CD4-positive, alpha-beta T cell treated with Interferon gamma for 1 hour (primary cell): ENCODE data around the gene PDE4B.

Experiments
- DNase-seq: peaks from one replicate; pipeline ENCODE4 v3.0.0-alpha.2; 2020

PDE4B gene

DNA sequence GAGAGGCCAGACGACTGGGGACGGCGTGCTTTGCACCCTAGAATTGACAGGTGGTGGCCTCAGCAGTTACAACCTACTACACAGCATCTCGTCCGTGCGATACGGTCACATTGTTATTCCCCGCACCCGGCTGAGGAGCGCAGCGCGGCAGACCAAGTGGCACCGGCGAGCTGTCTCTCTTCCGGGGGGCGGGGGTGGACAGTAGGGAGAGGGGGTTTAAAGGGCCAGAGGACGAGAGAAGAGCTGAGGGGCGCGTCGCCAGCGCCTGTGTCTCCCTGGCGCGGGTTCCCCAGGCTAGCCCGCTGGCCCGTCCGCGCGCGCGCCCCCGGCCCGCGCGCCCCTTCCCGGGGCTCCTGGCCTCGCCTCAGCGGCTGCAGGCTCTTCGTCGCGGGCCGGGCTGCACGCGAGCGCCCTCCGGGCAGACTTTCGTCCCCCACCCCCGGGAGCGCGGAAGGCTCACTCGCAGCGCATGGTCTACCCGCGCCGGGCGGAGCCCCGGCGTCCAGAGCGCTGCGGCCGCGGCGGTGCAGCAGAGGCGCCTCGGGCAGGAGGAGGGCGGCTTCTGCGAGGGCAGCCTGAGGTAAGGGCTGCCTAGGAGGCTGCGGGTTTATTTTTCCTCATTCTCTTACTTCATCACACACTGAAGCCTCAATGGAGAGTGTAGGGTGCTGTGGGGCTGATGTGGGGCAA is at the start of gene PDE4B:
Gene PDE4B, plus strand, starts transcription at position 227 of the 690 bp plus-strand sequence.
- no peak for DNase-seq

DNA sequence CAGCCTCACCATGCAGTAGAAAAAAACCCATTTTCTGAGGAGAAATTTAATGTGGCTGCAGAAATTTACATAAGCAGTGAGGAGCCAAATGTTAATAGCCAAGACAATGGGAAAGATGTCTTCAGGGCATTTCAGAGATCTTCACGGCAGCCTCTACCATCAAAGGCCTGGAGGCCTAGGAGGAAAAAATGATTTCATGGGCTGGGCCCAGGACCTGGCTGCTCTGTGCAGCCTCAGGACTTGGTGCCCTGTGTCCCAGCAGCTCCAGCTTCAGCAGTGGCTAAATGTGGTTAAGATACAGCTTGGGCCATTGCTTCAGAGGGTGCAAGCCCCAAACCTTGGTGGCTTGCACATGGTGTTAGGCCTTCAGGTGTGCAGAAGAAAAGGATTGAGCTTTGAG is 48.0 kb upstream of the PDE4B start:
- no peak for DNase-seq

DNA sequence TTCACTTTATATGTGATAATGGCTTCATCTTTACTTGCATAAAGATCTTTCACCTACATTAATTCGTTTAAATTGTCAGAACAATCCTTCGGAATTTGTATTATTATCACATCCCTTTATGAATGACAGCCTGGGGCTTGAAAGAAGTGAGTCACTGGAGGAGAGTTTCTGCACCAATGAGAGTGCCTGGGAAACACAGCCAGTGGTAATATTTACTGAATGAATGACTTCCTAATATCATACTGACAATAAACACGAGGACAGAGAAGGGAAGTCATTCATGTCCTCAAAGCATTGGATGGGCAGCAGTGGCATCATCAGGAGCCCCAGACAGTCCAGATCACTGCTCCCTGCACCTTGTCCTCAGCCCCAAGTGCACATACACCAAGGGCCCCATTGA is 40.7 kb upstream of the PDE4B start:
- no peak for DNase-seq

DNA sequence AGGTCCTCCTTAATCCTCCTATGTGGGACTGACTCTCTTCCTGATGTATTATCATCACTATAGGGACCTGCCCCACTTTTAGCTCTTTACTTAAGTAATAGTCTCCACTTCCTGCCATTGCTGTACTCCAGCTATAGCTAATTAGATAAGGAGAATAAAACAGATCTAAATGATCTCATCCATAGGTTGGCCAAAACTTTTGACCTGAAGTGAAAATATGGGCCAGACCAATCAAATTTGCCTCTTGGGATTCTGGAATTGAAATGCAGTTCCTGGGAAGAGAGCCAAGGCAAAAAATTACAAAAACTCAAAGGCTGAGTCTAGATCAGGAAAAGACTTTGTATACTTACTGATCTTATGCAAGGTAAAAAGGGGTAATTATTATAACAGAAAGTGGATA is 36.1 kb upstream of the PDE4B start:
- DNase-seq = no peak

DNA sequence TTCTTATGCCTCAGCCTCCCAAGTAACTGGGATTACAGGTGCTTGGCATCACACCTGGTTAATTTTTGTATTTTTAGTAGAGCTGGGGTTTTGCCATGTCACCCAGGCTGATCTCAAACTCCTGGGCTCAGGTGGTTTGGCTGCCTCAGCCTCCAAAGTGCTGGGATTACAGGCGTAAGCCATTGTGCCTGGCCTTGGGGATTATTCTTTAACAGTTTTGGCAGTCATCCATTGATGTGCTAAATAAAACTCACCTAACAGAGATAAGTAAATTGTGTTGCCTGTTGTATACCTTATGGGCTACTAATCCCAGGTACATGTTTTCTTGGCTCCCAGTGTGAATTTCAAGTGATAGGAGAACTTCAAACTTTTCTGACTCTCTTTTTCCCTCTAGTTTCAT is 35.2 kb upstream of the PDE4B start:
- DNase-seq = no peak

GRCh38 chr1:65758128-65758527 is 34.6 kb upstream of the PDE4B start:
- no peak for DNase-seq

GRCh38 chr1:65759516-65759915 is 33.2 kb upstream of the PDE4B start:
- DNase-seq = no peak

DNA sequence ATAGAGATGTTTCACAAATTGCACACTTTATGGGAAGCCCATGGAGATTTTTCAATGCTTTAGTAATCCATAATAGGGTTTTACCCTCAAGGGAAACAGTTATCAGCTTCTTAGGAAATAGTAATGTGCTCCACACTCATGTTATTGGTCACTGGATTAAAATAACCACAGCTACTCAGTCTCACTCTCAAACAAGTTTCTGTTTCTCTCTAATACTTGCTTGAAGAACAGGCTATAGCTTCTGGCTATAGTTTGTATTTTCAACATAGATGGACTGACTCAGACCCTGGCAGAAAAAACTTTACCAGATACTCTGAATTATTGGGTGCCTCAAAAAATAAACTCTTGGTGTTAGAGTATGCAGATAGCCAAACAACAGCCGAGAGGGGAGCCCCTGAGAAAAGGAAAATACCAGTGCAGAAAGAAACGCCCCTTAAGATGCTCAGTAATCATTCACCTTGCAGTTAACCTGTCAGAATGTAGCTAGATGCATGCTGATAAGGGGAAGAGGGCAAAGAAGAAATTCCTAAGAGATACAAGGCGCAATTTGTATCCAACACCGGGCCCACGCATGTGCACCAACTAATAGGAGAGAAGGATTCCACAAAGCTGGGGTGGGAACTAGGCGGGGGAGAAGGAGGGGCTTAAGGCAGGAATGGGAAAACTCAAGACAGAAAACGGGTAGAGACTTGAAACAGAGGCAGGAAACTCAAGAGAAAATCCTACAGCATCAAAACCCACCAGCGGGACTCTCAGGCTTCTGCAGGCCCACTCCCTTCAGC is 30.4 kb upstream of the PDE4B start:
- DNase-seq = no peak

DNA sequence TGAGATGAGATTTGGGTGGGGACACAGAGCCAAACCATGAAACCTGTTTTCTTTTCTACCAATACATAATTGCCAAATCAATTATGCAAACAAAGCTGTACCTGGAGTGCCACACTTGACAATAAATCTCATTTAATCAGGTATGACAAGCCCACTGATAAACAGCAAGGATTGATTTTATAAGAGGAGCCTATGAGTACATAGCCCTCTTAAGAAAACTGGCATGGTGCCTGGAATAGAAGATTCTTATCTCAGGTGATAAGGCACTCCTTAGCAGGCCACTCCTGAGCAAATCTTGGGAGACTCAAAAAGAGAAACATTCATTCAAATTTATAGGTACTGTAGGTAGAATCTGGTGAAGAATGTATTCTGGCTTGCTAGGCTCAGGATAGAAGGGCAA is 28.6 kb upstream of the PDE4B start:
- DNase-seq = no peak

GRCh38 chr1:65765631-65766030 is 27.1 kb upstream of the PDE4B start:
- no peak for DNase-seq

DNA sequence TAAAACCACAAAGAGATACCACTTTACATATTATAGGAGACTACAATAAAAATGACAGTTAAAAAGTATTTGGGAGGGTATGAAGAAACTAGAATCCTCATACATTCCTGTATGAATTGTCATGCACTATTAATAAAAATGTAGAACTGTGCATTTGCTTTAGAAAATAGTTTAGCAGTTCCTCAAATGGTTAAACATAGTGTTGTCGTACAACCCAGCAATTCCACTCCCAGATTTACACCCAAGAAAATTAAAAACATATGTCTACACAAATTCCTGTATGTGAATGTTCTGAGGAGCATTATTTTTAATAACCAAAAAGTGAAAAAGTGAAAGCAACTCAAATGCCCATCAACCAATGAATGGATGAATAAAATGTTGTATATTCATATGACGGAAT is 23.1 kb upstream of the PDE4B start:
- no peak for DNase-seq

GRCh38 chr1:65772607-65773006 is 20.1 kb upstream of the PDE4B start:
- DNase-seq = no peak

DNA sequence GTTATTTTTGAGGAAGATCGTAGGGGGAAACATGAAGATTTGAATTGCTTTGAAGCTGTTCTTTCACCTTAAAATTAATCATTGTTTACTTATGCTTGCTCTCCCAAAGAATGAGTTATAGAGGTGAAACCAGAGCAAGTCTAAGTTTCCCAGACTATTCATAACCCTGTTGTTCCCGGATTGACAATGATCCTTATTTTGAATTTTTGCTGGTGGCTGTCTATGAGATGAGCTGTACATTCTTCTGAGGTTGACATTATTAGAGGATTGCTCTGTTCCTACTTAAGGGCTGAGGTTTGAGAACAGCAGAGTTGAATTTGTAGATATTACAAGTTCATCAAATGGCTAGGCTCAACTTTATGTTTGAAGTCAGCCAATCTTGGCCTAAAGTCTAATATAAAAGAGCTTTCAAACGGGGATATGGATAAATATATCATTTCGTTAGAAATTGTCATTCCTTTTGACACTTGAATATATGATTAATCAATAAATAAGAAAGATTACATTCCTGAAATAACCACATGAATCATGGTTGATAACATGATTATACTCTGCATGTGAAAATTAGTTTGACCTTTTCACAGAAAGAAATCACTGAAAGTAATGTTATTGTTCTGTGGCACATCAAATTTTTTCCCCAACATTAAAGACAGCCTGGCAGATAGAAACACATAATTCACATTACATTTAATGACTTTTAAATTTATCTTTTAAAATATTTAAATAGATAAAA is 19.1 kb upstream of the PDE4B start:
- no peak for DNase-seq

- no peak for DNase-seq
These were observed 3.9 kb upstream of the PDE4B start for GRCh38 chr1:65788762-65789161.

DNA sequence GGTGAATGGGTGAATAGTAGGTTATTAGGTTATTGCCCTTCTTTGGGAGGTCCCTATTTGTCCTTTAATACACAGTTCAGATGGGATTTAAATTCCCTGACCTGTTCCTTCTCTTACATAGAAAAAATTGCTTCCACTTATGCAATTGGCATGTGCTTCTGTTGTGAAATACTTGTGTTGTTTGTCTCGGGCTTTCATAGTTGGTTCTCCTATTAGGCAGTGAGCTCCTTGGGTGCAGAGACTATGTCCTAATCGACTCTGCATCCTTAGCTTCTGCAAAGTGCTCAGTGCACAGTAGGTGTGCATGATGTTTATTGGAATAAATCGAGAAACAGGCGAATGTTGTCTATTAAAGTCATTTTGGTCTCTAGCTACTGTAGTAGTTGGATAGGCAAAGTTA is 1.3 kb upstream of the PDE4B start:
- no peak for DNase-seq

DNA sequence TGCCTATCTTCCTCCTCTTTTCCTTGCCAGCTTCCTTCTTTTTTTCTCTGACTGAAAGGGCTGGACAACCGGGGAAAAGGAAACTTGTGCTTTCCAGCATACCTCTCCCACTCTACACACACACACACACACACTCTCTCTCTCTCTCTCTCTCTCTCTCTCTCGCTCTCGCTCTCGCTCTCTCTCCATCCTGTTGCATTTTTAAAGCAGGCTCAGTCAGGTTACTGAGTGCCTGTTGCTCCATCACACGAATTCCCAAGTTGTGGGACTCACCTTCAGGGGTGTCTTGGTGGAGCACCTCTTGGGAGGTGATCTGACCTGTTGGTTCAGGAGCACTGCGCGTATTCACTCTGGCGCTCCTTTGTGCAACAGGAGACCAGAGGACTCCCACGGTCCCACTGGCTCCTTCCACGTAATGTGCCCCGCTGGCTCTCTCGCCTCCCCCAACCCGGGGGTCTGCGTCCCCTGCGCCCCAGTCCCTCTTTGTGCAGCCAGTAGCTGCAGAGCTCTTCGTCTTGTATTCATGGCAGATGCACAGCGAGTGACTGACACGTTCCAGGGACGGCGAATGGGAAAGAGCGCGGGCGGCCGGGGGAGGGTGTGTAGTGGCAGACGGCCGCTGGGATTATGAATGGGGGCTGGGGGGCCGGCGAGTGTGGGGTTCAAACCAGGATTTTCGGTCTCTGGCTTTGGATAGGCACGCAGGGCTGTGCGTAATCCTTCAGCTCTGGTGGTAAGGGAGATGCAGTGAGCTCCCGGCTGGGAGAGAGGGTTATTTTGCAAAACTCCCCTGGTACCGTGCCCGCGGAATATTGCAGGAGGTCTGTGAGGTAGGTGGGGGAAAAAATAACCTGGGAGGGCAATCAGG is 660 bp upstream of the PDE4B start:
- no peak for DNase-seq

GRCh38 chr1:65793359-65793732 is 651 bp downstream of the PDE4B start:
- no peak for DNase-seq

DNA sequence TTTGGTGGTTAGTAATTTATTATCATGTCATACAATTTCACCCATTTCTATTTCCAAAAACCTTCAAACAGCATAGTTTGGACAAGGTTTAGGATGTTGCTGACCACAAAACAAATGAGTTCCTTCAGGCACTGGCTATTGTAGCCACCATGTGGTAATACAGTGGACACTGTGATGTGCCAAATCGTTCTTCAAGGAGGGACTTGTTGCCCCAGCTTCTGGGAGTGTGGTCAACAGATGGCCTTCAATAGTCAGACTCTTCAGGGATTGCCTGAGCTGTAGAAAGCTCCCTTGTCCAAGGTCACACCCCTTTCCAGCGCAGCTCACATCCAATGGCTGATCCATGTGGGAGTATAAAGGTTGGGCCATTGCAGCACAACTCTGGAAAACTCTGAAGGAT is 2.6 kb downstream of the PDE4B start:
- no peak for DNase-seq

DNA sequence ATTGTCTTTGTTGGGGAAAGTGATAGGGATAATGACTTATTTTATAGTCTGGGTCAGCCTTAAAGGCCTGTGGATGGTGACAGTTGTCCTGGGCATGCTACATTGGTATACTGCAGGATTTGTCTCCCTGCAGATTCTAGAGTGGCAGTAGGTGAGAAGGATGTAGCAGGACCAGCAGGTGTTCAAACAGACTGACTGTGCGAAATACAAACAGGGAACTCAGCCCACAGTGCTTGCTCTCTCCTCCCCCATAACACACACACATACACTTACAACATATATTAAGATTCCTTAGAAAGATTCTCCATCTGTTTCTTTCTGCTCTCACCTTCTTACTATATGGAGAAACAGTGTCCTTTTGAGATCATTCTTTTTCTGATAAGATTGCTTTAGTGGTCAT is 6.9 kb downstream of the PDE4B start:
- DNase-seq = no peak

DNA sequence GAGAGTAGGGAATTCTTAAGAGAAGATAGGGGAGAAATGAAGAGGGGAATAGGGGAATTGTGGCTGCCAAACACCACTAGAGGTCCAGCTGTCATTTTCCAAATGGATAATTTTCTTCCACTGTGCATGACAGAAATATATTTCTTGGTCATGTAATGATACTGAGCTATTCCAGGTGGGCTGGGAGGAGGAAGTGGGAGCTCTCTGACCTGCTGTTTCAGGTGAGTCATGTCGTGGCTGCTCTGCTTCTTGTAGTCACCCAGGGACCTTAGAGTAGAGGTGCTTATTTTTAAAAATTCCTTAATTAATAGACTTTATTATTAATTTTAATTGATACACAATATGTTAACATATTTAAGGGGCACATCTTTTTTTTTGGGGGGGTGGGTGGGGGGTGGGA is 11.9 kb downstream of the PDE4B start:
- DNase-seq = no peak

- peak; percentile 53 for DNase-seq
These were observed 19.4 kb downstream of the PDE4B start for GRCh38 chr1:65812065-65812464.

DNA sequence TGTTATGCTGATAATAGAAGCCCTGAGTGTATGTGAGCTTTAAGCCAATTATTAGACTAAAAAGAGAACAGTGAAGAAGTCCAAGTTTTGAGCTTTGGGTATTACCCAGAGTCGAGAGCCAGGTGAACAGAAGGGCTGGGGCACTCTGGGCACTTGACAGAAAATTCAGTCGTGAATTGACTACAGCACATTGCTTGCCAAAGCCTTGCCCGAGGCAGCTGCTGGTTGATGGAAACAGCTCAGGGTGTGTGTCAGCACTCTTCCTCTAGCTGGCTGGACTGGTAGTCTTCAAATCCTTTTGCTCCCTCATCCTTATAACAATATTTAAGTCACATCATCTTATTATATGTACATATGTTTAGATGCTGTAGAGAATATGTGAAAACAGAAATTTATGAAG is 21.3 kb downstream of the PDE4B start:
- DNase-seq = no peak

GRCh38 chr1:65814752-65815151 is 22.1 kb downstream of the PDE4B start:
- DNase-seq = no peak
